Lung (tissue), 12 donors: Measurements from ENCODE around the gene EPHA6. TPM values are rescaled to one million over a fixed set of nuclear protein-coding genes. Genes with fewer than 3 reads are reported as not detected.

Experiments
- ATAC-seq: fragments of 200-7000 bp; cut with Tn5 transposase; one replicate; pipeline ENCODE4 v1.9.1; 2020; ENCODE audit warnings: moderate number of reproducible peaks; ENCODE audit not compliant: insufficient read depth, low FRiP score
- DNase-seq, 3 donors: peaks; one replicate each; pipeline ENCODE4 v3.0.0-alpha.2; 2013 to 2017
- H3K27ac ChIP-seq, 2 donors: one replicate each; pipeline ENCODE4 v1.5.1; 2013; ENCODE audit warnings: mild to moderate bottlenecking in 2 of 2, moderate library complexity in 2 of 2, control low read depth in 1 of 2, inconsistent platforms in 1 of 2, low read depth in 1 of 2, low read length in 1 of 2
- H3K27me3 ChIP-seq, 3 donors: one replicate each; pipeline ENCODE4 v1.5.1; 2013; ENCODE audit warnings: low read length in 2 of 3; ENCODE audit not compliant: control insufficient read depth in 3 of 3, insufficient read depth in 3 of 3
- H3K36me3 ChIP-seq, 4 donors: one replicate each; pipeline ENCODE4 v1.5.1; 2013; ENCODE audit warnings: low read length in 4 of 4, mild to moderate bottlenecking in 1 of 4, moderate library complexity in 1 of 4; ENCODE audit not compliant: control insufficient read depth in 4 of 4, insufficient read depth in 4 of 4
- H3K4me1 ChIP-seq, 5 donors: one replicate each; pipeline ENCODE4 v1.5.1; 2013; ENCODE audit warnings: low read length in 5 of 5, mild to moderate bottlenecking in 2 of 5, moderate library complexity in 1 of 5; ENCODE audit not compliant: control insufficient read depth in 5 of 5, insufficient read depth in 5 of 5
- H3K4me3 ChIP-seq: one replicate; pipeline ENCODE4 v1.5.1; 2013; ENCODE audit warnings: mild to moderate bottlenecking, control low read depth, moderate library complexity
- H3K9ac ChIP-seq, 2 donors: one replicate each; pipeline ENCODE4 v1.5.1; 2013; ENCODE audit warnings: low read length in 2 of 2, control low read depth in 1 of 2; ENCODE audit not compliant: insufficient read depth in 1 of 2
- H3K9me3 ChIP-seq, 4 donors: one replicate each; pipeline ENCODE4 v1.5.1; 2013; ENCODE audit warnings: low read length in 3 of 4, mild to moderate bottlenecking in 1 of 4, moderate library complexity in 1 of 4; ENCODE audit not compliant: control insufficient read depth in 4 of 4, insufficient read depth in 3 of 4
- WGBS, 2 donors: extraction: QIAGEN DNeasy Blood & Tissue Kit; methylation state at CpG; one replicate each; pipeline ENCODE4 v1.1.7; 2013; 5-methylcytosine and 5-hydroxymethylcytosine counted together
- polyA plus RNA-seq, 2 donors: library from polyadenylated mRNA; stranded (reverse); fragments of 200-250 nt; gene quantifications; one replicate each; pipeline ENCODE4 v1.2.1, GENCODE V29; 2013
- total RNA-seq, 2 donors: library from RNA; depleted of rRNA in 1 of 2; stranded (reverse); fragments of >200 nt in 1 of 2; gene quantifications; one replicate each; pipeline ENCODE4 v1.2.1, GENCODE V29; 2014 to 2021
- TF ChIP-seq, protein P1 (sequence below): IDR thresholded peaks from 2 replicates; pipeline ENCODE4 v1.5.1; 2012; ENCODE audit warnings: mild to moderate bottlenecking; ENCODE audit errors: control extremely low read depth, extremely low read depth
- donor health status: control.
- donor health status: control.
- donor health status: Bipolar disorder and iron deficiency.
- donor health status: healthy.
- donor health status: DM: yes; HTN: yes; CAD: no.

The EPHA6 gene
- total and polyA plus RNA-seq, 4 donors = 0.31 to 1.3 TPM; not detected in 2

- TF ChIP-seq, protein P1, sequence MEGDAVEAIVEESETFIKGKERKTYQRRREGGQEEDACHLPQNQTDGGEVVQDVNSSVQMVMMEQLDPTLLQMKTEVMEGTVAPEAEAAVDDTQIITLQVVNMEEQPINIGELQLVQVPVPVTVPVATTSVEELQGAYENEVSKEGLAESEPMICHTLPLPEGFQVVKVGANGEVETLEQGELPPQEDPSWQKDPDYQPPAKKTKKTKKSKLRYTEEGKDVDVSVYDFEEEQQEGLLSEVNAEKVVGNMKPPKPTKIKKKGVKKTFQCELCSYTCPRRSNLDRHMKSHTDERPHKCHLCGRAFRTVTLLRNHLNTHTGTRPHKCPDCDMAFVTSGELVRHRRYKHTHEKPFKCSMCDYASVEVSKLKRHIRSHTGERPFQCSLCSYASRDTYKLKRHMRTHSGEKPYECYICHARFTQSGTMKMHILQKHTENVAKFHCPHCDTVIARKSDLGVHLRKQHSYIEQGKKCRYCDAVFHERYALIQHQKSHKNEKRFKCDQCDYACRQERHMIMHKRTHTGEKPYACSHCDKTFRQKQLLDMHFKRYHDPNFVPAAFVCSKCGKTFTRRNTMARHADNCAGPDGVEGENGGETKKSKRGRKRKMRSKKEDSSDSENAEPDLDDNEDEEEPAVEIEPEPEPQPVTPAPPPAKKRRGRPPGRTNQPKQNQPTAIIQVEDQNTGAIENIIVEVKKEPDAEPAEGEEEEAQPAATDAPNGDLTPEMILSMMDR = no peak
- Histone ChIP-seq H3K4me1 (no peaks in the 10 kb centered on the region), H3K9ac (no peak overlapping the region), H3K4me3 (no peak overlapping the region), H3K36me3 (no peaks in the 10 kb centered on the region), H3K27me3 (no peaks in the 10 kb centered on the region), H3K9me3 (no peaks in the 10 kb centered on the region), H3K27ac (no peak overlapping the region)
- DNase-seq (no peak), ATAC-seq (no peak)
- 85 to 90% methylated on average over 5 of the region's 5 CpGs for whole genome bisulfite sequencing, 2 donors
Measured at GRCh38 chr3:97692389-97692788, 878.0 kb downstream of the EPHA6 start.

DNA sequence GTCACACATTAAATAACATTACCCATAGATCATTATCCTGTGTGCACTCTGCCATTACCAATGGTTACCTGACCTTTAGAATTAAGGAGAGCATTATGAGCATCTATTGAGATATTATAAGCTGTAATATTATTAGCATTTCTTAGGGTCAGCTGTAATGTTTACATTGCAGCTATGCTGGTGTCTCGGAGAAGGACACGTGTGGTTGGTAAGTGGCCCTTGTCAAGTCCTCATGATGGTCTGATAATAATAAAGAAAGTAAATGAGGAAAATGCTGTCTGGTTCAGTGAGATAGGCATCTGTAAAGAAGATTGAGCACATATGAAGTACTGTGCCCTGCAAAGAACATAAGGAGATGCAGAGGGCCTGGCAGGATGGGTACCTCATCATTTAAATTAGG, 878.4 kb downstream of the EPHA6 start:
- no peak overlapping the region for H3K27ac ChIP-seq
- TF ChIP-seq, protein P1 = no peak
- no peaks in the 10 kb centered on the region for H3K36me3 ChIP-seq
- no peak for ATAC-seq
- H3K4me1 ChIP-seq = no peaks in the 10 kb centered on the region
- H3K4me3 ChIP-seq = no peak overlapping the region
- no peaks in the 10 kb centered on the region for H3K9me3 ChIP-seq
- no peak overlapping the region for H3K9ac ChIP-seq
- no peaks in the 10 kb centered on the region for H3K27me3 ChIP-seq
- 73 to 90% methylated on average over 2 of the region's 2 CpGs for whole genome bisulfite sequencing, 2 donors
- no peak for DNase-seq

DNA sequence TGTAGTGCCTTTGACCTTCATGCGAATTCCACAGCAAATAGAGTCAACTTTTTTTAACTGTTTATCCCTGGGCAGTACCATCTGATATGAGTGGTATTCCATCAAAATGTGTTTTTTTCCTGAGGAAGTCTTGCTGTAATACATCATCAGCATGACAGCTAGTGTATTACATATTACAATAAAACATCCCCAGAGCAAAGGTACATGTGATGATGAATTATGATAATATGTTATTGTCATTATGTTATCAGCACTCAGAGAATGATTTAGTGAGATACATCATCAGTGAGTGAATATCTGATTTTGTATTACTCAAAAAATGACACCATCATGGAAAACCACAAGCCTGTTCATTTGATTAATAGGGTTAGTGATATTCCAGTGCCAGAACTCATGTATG, 880.5 kb downstream of the EPHA6 start:
- no peaks in the 10 kb centered on the region for H3K9me3 ChIP-seq
- ATAC-seq (no peak), DNase-seq (no peak)
- no peaks in the 10 kb centered on the region for H3K4me1 ChIP-seq
- no peaks in the 10 kb centered on the region for H3K36me3 ChIP-seq
- H3K27me3 ChIP-seq = no peaks in the 10 kb centered on the region
- H3K9ac ChIP-seq = no peak overlapping the region
- H3K27ac ChIP-seq = no peak overlapping the region
- TF ChIP-seq, protein P1 = no peak
- no peak overlapping the region for H3K4me3 ChIP-seq
- WGBS, 2 donors = 69 to 76% methylated on average over 1 of the region's 1 CpG

DNA sequence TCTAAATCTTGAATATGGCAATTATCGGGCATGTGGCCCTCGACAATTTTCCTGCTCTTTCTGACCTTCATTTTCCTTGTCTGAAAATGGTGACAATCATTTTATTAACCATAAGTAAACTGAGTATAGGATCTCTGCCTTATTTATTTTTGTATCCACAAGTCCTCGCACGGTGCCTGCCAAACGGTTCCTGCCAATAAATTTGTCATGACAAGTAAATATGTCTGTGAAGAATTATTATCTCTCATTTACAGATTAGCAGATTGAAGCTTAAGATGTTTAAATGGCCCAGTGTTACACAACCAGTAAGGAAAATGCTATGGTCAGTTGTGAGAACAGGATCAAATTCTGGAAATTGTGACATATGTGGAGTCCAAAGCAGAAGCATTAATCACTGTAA, 884.3 kb downstream of the EPHA6 start:
- ATAC-seq = no peak
- no peak overlapping the region for H3K4me3 ChIP-seq
- 56 to 61% methylated on average over 5 of the region's 5 CpGs for WGBS, 2 donors
- no peak overlapping the region for H3K27ac ChIP-seq
- H3K27me3 ChIP-seq = no peaks in the 10 kb centered on the region
- no peak overlapping the region for H3K9ac ChIP-seq
- peaks cover 0 to 2% (median 0%) of the 10 kb centered on the region in 5 donors for H3K4me1 ChIP-seq
- no peaks in the 10 kb centered on the region for H3K36me3 ChIP-seq
- TF ChIP-seq, protein P1 = no peak
- H3K9me3 ChIP-seq = no peaks in the 10 kb centered on the region
- no peak for DNase-seq
